ENCODE results near the gene SH3BGRL3. TPM values are rescaled to one million over a fixed set of nuclear protein-coding genes. Genes with fewer than 3 reads are reported as not detected.
A peak's percentile ranks its signal among the peaks of the same experiment; 100 is the strongest.

SH3BGRL3 gene
- total RNA-seq, 4 donors from 2014 or later: 53.5 to 104 (median 92.8) TPM

GRCh38 chr1:26278724-26279455, 996 bp upstream of the SH3BGRL3 start:
- no peaks in the 10 kb centered on the region for H3K36me3 ChIP-seq
- H3K4me1 ChIP-seq: peaks cover 85% of the 10 kb centered on the region
- peak overlapping the region; percentile 90 for H3K27ac ChIP-seq
- peak in 2 of 3 donors; percentile 21 to 40 for TF ChIP-seq POLR2AphosphoS5 (IDR thresholded peaks at IDR 0.05)
- no peak for TF ChIP-seq CTCF (IDR thresholded peaks at IDR 0.05)
- no peaks in the 10 kb centered on the region for H3K27me3 ChIP-seq
- peak overlapping the region; percentile 64 for H3K4me3 ChIP-seq
- 15% methylated on average over 8 of the region's 9 CpGs for WGBS
- no peaks in the 10 kb centered on the region for H3K9me3 ChIP-seq
- DNase-seq (ENCODE audit: low spot score in 2 of 2): peak; percentile 81 to 83

- H3K36me3 ChIP-seq: no peaks in the 10 kb centered on the region
- peak overlapping the region; percentile 64 for H3K4me3 ChIP-seq
- H3K9me3 ChIP-seq: no peaks in the 10 kb centered on the region
- WGBS: 24% methylated on average over 13 of the region's 20 CpGs
- TF ChIP-seq EP300 (IDR thresholded peaks at IDR 0.05) (no peak), POLR2A (IDR thresholded peaks at IDR 0.05) (no peak), CTCF (IDR thresholded peaks at IDR 0.05) (no peak), POLR2AphosphoS5 (IDR thresholded peaks at IDR 0.05) (no peak)
- H3K27ac ChIP-seq: peak overlapping the region; percentile 90
- H3K4me1 ChIP-seq: peaks cover 91% of the 10 kb centered on the region
- H3K27me3 ChIP-seq: no peaks in the 10 kb centered on the region
- DNase-seq (ENCODE audit: low spot score in 2 of 2): peak in 1 of 2 donors; percentile 78
Measured at GRCh38 chr1:26280333-26281042, 602 bp downstream of the SH3BGRL3 start.

GRCh38 chr1:26281091-26281958, 1.4 kb downstream of the SH3BGRL3 start:
- Histone ChIP-seq H3K27me3 (no peaks in the 10 kb centered on the region), H3K27ac (peak overlapping the region; percentile 90), H3K36me3 (no peaks in the 10 kb centered on the region), H3K9me3 (no peaks in the 10 kb centered on the region), H3K4me1 (peaks cover 91% of the 10 kb centered on the region), H3K4me3 (peak overlapping the region; percentile 64)
- WGBS: 92% methylated on average over 5 of the region's 5 CpGs
- no peak for TF ChIP-seq EP300 (IDR thresholded peaks at IDR 0.05)
- no peak for TF ChIP-seq POLR2A (IDR thresholded peaks at IDR 0.05)
- no peak for TF ChIP-seq CTCF (IDR thresholded peaks at IDR 0.05)
- TF ChIP-seq POLR2AphosphoS5 (IDR thresholded peaks at IDR 0.05): no peak
- DNase-seq (ENCODE audit: low spot score in 2 of 2): peak in 1 of 2 donors; percentile 62

GRCh38 chr1:26281971-26282370, 2.1 kb downstream of the SH3BGRL3 start:
- Histone ChIP-seq H3K4me1 (peaks cover 86% of the 10 kb centered on the region), H3K27me3 (no peaks in the 10 kb centered on the region), H3K27ac (peak overlapping the region; percentile 90), H3K9me3 (no peaks in the 10 kb centered on the region), H3K4me3 (peak overlapping the region; percentile 64), H3K36me3 (no peaks in the 10 kb centered on the region)
- WGBS: 38% methylated on average over 15 of the region's 15 CpGs
- peak; percentile 65 to 78 for DNase-seq (ENCODE audit: low spot score in 2 of 2)
- no peak for TF ChIP-seq POLR2A (IDR thresholded peaks at IDR 0.05)
- TF ChIP-seq CTCF (IDR thresholded peaks at IDR 0.05): no peak
- TF ChIP-seq EP300 (IDR thresholded peaks at IDR 0.05): no peak
- TF ChIP-seq POLR2AphosphoS5 (IDR thresholded peaks at IDR 0.05): no peak
